Left ventricle myocardium inferior (tissue), 1 donor: Measurements from ENCODE around the gene EIF3A. TPM values are rescaled to one million over a fixed set of nuclear protein-coding genes. Genes with fewer than 3 reads are reported as not detected.

Experiments
- DNase-seq: peaks from one replicate; pipeline ENCODE4 v3.0.0-alpha.2; 2020
- H3K27ac ChIP-seq: fragments of 200-600 bp; replicated peaks from 2 replicates; pipeline ENCODE4 v1.8.0; 2021
- H3K27me3 ChIP-seq: fragments of 200-600 bp; 2 replicates; pipeline ENCODE4 v1.8.0; 2021; ENCODE audit warnings: low read depth
- H3K36me3 ChIP-seq: fragments of 200-600 bp; 2 replicates; pipeline ENCODE4 v1.8.0; 2021
- H3K4me1 ChIP-seq: fragments of 200-600 bp; 2 replicates; pipeline ENCODE4 v1.8.0; 2021
- H3K4me3 ChIP-seq: fragments of 200-600 bp; 2 replicates; pipeline ENCODE4 v1.8.0; 2021; ENCODE audit warnings: mild to moderate bottlenecking, moderate library complexity
- H3K9me3 ChIP-seq: fragments of 200-600 bp; replicated peaks from 2 replicates; pipeline ENCODE4 v1.8.0; 2021
- CTCF ChIP-seq: fragments of 200-600 bp; IDR thresholded peaks from 2 replicates; pipeline ENCODE4 v1.8.0; 2021; ENCODE audit warnings: antibody characterized with exemption, mild to moderate bottlenecking, borderline replicate concordance
- intact Hi-C: fragments of 100-400 bp; cut with micrococcal nuclease; formaldehyde crosslinking; loops from one replicate; pipeline ENCODE4 v1.11.0; 2022
- total RNA-seq: library from RNA; stranded (reverse); fragmentation: NEBNext Ultra II Directional; extraction: Animal tissue kit (Norgen Biotek cat#: 25700); gene quantifications from one replicate; pipeline ENCODE4 v1.2.1, GENCODE V29; 2021
- donor health status: DM: no; HTN: yes; CAD: no; lungs with severe emphysema.

EIF3A gene
- total RNA-seq, 1 donor from 2014 or later, result 103 TPM

- Histone ChIP-seq H3K27me3 (no peaks in the 10 kb centered on the region), H3K4me3 (no peak overlapping the region), H3K4me1 (peaks cover 4% of the 10 kb centered on the region), H3K36me3 (no peaks in the 10 kb centered on the region), H3K27ac (no peak overlapping the region), H3K9me3 (no peaks in the 10 kb centered on the region)
- no peak for TF ChIP-seq CTCF
- intact Hi-C loops, result no loop called here
- no peak for DNase-seq
Measured at GRCh38 chr10:119095640-119096039, 15.0 kb upstream of the EIF3A start.

GRCh38 chr10:119090968-119091367, 10.4 kb upstream of the EIF3A start:
- TF ChIP-seq CTCF, result no peak
- no peaks in the 10 kb centered on the region for H3K36me3 ChIP-seq
- no peak for DNase-seq
- no peaks in the 10 kb centered on the region for H3K9me3 ChIP-seq
- no peak overlapping the region for H3K4me3 ChIP-seq
- H3K27me3 ChIP-seq, result no peaks in the 10 kb centered on the region
- no peak overlapping the region for H3K27ac ChIP-seq
- no peaks in the 10 kb centered on the region for H3K4me1 ChIP-seq
- intact Hi-C loops, result no loop called here

GRCh38 chr10:119090026-119090795, 9.6 kb upstream of the EIF3A start:
- no peak for TF ChIP-seq CTCF
- no peak overlapping the region for H3K4me3 ChIP-seq
- H3K4me1 ChIP-seq, result no peaks in the 10 kb centered on the region
- H3K27me3 ChIP-seq, result no peaks in the 10 kb centered on the region
- no peak overlapping the region for H3K27ac ChIP-seq
- H3K9me3 ChIP-seq, result no peaks in the 10 kb centered on the region
- no peak for DNase-seq
- H3K36me3 ChIP-seq, result no peaks in the 10 kb centered on the region
- intact Hi-C loops, result no loop called here

GRCh38 chr10:119087271-119087882, 6.8 kb upstream of the EIF3A start:
- Histone ChIP-seq H3K36me3 (no peaks in the 10 kb centered on the region), H3K27ac (no peak overlapping the region), H3K9me3 (no peaks in the 10 kb centered on the region), H3K27me3 (no peaks in the 10 kb centered on the region), H3K4me3 (no peak overlapping the region), H3K4me1 (no peaks in the 10 kb centered on the region)
- no peak for DNase-seq
- no peak for TF ChIP-seq CTCF
- intact Hi-C loops, result no loop called here

- Histone ChIP-seq H3K4me1 (peaks cover 17% of the 10 kb centered on the region), H3K4me3 (no peak overlapping the region), H3K36me3 (no peaks in the 10 kb centered on the region), H3K27me3 (no peaks in the 10 kb centered on the region), H3K9me3 (no peaks in the 10 kb centered on the region), H3K27ac (no peak overlapping the region)
- TF ChIP-seq CTCF, result no peak
- DNase-seq, result no peak
- intact Hi-C loops, result no loop called here
Measured at GRCh38 chr10:119084896-119085295, 4.3 kb upstream of the EIF3A start.
